Hematopoietic multipotent progenitor cell treated with erythropoietin and hydrocortisone succinate and interleukin-3 and kit ligand, for 17 days (in vitro differentiated cells): ENCODE results near the gene HK1.
"Not testable (repeated sequence)": the region's sequence is repeated elsewhere in the genome, so short reads cannot be mapped to it uniquely, and the experiment has no call there.

Experiments used
- DNase-seq: peaks from one replicate; pipeline ENCODE4 v3.0.0-alpha.2; 2015; ENCODE audit warnings: low spot score

Gene HK1

DNA sequence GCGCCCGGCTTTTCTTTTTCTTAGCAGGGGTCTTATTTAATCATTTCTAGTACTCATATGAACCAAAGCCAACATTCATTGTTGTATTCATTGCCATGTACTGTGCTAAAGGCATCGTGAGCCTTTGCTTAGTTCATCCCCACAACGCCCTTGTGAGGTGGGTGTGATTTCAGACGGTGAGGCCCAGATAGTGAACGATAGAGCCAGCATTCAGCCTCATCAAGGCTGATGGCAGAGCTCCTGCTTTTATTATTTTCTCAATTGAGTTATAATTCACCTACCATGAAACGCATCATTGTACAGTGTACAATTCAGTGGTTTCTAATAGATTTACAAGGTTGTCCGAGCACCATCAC, 50.1 kb downstream of the HK1 start:
- peak; percentile 41 for DNase-seq

DNA sequence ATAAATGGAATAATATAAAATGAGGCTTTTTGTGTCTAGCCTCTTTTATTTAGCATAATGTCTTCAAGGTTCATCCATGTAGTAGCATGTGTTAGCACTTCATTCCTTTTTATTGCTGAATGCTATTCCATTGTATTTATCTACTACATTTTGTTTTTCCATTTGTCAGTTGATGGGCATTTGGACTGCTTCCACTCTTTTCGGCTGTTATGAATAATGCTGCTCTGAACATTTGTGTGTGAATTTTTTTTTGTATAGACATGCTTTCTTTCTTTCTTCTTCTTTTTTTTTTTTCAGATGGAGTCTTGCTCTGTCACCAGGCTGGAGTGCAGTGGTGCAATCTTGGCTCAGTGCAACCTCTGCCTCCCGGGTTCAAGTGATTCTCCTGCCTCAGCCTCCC, 50.6 kb downstream of the HK1 start:
- DNase-seq = not testable (repeated sequence)

DNA sequence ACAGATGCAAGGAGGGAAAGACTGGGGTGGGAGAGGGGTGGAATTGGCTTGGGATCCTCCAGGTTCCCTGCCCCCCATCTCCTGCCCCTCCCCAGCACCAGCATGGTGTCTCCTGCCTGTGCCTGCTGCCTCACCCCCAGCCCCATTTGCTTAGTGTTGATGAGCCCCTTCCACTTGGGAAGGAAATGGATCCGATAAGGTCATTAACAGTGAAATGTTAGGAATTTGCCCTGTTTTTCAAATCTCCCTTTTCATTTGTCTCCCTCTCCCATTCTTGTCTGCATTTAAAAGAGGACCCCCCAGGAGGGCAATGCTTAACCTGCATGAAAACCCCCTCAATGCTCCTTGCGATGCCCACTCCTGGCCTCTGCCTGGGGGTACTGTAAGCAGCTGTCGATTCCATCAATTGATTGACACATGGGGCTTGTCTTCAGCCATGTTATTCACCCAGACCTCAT, 51.5 kb downstream of the HK1 start:
- DNase-seq = no peak

DNA sequence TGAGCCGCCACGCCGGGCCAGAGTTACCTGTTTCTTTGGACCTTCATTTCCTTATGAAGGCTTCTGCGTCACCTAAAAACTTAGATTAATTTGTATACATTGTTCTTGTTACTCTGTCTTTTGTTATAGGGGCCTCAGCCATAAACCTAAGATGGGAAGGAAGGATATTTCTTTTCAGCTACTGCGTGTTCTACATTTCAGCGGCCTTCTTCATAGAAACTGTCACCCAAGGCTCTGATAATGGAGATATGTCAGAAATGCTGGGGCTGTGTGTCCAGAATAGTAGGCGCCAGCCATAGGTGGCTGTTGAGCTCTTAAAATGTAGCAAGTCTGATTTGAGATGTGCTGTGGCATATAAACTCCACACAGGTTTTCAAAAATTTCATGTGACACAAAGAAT, 52.9 kb downstream of the HK1 start:
- no peak for DNase-seq

- DNase-seq = no peak
These were observed 54.1 kb downstream of the HK1 start for GRCh38 chr10:69332278-69333010.

DNA sequence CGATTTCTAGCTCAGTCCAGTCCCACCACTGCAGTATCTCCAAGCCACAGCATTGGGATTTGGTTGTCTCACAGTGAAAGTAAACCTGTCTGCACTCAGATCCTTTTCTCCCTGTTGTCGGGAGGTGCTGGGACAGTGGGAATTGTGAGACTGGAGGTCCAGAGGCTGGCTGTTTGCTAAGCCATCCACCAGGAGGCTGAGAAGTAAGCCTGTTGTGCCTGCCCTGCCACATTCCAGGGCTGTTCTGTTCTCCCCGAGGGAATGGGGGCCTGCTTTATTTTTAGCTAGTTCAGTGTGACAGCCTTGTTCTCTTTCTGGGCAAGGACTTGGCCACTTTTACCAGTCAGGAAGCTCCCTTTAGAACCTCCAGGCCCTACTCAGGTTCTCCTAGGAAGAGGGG, 54.9 kb downstream of the HK1 start:
- no peak for DNase-seq

GRCh38 chr10:69333865-69334301, 55.6 kb downstream of the HK1 start:
- not testable (repeated sequence) for DNase-seq

GRCh38 chr10:69334302-69335062, 56.2 kb downstream of the HK1 start:
- DNase-seq = peak; percentile 73

GRCh38 chr10:69335063-69335587, 56.8 kb downstream of the HK1 start:
- no peak for DNase-seq

DNA sequence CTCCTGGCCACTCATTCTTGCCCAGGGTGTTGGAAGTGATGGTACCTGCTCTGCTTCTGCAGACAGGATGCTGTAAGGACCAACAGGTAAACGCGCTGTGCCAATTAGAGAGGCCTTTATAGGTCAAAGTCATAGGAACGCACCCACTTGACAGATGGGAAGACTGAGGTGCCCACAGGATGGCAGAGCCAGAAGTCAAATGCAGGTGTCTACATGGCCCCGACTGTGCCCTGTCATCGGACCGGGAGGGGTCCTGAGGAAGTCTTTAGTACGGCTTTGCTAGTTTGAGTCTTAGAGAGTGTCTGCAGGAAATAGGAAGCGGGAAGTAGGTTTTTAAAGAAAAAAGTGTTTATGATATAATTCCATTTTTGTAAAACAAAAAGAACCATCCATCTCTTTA, 57.3 kb downstream of the HK1 start:
- no peak for DNase-seq

DNA sequence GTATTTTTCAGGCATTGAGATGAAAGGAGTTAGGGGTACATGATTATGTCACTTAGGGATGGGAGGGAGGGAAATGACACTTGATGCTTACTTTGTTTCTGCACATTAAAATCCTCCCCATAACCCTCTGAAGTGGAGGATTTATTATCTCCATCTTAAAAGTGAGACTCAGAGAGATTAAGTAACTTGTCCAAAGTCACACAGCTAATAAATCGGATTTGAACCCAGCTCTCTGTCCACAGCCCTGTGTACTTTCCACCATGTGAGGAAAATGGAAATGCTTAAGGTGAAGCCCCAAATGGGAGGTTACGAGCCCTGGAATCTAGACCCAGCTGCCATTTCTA, 58.6 kb downstream of the HK1 start:
- no peak for DNase-seq

DNA sequence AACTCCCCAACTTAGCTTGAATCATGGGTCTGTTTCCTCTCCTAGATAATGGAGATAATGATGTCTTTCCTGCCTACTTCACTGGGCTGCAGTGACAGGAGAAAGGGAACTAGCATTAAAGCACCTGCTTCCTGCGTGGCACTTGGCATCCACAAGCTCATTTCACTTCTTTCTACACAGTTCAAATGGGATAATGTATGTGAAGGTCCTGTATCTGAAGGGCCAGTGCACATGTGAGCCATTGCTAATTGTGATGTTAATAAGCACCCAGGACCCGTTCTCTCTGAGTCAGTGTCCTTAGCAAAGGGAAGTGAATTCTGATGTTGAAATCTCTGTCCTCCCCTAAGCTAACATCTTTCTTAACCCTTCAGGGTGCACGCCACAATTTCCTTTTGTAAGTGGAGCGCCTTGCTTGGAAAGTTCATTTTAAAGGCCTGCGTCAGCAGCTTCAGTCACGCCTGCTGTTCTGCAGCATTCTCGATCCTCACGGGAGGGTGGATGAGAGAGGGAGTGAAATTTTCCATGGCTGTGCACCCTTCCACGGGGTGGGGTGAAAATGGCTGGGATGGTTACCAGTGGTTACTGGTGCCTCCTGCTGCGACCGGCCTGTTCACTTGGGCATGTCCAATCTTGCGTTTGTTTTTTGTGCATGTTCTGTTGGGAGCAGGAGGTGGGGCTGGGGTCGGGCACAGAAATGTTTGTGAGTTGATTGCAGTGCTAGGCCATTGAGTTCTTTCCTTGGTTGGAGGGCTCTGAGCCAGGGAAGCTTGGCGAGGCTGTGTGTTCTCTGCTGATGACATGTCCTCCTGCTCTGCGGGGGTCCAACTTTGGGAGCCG, 59.2 kb downstream of the HK1 start:
- no peak for DNase-seq

DNA sequence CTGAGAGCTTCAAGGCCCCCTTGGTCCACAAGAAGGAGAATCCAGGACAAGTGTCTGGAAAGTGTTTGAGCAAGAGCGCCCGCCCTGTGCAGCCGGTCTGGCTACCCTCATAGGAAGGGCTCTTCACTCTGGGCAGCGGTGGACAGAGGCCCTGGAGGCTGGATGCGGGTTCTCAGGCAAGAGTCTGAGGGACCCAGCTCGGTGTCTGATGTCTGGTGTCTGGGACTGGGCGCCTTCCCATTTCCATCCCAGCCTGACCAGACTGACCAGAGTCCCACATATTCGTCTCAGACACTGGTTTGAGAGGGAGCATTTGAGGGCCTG, 59.8 kb downstream of the HK1 start:
- no peak for DNase-seq

DNA sequence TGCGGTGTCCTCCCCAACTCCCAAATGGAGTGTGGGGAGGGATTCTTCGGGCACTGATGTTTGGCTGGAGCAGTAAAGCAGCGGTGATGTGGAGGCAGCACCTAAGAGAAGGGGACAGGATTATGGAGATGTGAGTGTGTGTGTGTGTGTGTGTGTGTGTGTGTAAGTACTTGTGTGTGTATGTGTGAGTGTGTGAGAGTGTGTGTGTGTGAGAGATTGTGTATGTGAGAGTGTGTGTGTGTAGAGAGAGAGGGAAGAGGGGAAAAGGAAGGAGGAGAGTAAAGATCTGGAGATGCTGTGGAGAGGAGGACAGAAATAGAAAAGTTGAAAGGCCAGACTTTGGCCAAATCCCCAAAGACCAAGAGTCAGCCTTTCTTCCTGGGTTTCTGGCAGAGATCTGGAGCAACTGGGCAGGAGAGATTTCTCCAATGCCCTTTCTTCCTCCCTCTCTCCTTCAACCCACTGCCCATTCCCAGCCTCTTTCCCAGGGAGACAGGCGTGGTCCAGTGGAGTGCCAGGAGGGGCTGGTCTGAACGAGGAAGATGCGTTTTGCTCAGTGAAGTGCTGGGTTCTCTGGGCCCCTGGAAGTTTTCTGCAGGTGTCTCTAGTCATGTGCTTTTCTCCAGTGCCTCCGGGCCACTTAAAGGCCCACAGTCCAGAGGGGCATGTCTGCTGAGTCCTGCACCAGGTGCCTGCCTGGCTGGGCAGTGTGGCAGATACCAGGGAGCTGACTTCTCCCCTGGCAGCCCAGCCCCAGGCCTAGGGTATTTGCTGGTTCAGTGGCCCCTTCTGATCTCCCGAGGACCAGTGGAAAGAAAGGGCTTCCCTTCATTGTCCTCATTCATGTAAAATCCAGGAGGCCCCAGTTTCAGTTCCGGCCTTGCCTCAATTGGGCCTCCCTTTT, 60.5 kb downstream of the HK1 start:
- DNase-seq = no peak

- no peak for DNase-seq
These were observed 62.4 kb downstream of the HK1 start for GRCh38 chr10:69340695-69341094.

GRCh38 chr10:69343905-69344304, 65.6 kb downstream of the HK1 start:
- no peak for DNase-seq

DNA sequence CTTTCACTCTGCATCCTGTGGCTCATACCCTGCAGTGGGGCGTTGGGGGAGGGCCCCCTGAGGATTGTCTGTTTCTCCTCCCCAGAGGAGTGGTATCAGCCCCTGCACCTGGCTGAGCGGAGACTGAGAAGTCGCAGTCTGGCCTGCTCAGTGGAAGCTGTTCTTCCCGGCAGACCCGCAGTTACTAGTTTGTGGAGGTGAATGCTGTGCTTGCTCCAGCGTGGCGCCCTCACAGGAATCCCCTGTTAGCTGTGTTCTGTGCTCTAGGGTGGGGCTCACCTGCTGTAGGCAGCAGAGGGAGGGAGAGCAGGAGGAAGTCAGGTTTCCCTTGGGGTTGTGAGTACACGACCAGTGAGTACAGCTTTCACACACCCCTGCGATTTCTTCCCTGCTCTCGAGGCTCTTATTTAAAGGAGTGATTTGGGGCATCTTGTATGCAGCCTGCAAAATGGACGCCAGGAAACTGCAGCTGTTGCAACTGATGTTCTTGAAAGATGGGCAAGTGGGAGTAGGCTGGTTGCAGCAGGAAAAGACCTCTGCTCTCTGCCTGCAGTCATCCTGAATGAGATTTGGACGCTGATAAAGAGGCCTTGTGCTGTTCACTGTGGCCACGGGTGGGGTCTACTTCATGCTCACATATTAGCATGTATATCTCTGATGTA, 66.4 kb downstream of the HK1 start:
- no peak for DNase-seq

GRCh38 chr10:69345402-69345801, 67.1 kb downstream of the HK1 start:
- no peak for DNase-seq

- DNase-seq = no peak
These were observed 67.7 kb downstream of the HK1 start for GRCh38 chr10:69345890-69346474.

- DNase-seq = no peak
These were observed 68.5 kb downstream of the HK1 start for GRCh38 chr10:69346776-69347175.
